WTC11 (cell line): ENCODE results near the gene SLC2A6. TPM values are rescaled to one million over a fixed set of nuclear protein-coding genes. Genes with fewer than 3 reads are reported as not detected.

Experiments
- ATAC-seq: fragments of 200-7000 bp; cut with Tn5 transposase; 2 replicates; pipeline ENCODE4 v1.10.0; 2021; ENCODE audit warnings: mild to moderate bottlenecking, moderate library complexity
- CTCF ChIA-PET: fragments of 300-600 bp; sonication (Branson Sonifier 250); formaldehyde crosslinking; loops from one replicate; lab custom pipeline; 2021; ENCODE audit warnings: antibody characterized with exemption; lab: Charles Lee
- POLR2A ChIA-PET: fragments of 350-600 bp; sonication (Branson Sonifier 250); formaldehyde crosslinking; loops from one replicate; lab custom pipeline; 2021; ENCODE audit warnings: antibody characterized with exemption; lab: Charles Lee
- DNase-seq: peaks from one replicate; pipeline ENCODE4 v3.0.0; 2021; ENCODE audit warnings: low spot score
- H3K27ac Mint-ChIP-seq: 2 replicates; pipeline ENCODE4 v1.8.0; 2021; ENCODE audit warnings: mixed read lengths
- H3K27me3 Mint-ChIP-seq: 2 replicates; pipeline ENCODE4 v1.8.0; 2021; ENCODE audit warnings: low read depth, mild to moderate bottlenecking, moderate library complexity, mixed read lengths
- H3K36me3 Mint-ChIP-seq: 2 replicates; pipeline ENCODE4 v1.8.0; 2021; ENCODE audit warnings: mixed read lengths
- H3K4me1 Mint-ChIP-seq: 2 replicates; pipeline ENCODE4 v1.8.0; 2022; ENCODE audit warnings: mixed read lengths
- H3K4me3 Mint-ChIP-seq: 2 replicates; pipeline ENCODE4 v1.8.0; 2021; ENCODE audit warnings: mild to moderate bottlenecking, moderate library complexity, mixed read lengths
- H3K9me3 Mint-ChIP-seq: 2 replicates; pipeline ENCODE4 v1.8.0; 2021; ENCODE audit warnings: mixed read lengths
- ARID4B ChIP-seq: sonication (generic); formaldehyde crosslinking; IDR thresholded peaks from 2 replicates; pipeline ENCODE4 v1.8.0; 2023; ENCODE audit warnings: missing genetic modification reagents, mild to moderate bottlenecking, borderline replicate concordance
- CBFB ChIP-seq: sonication (generic); formaldehyde crosslinking; IDR thresholded peaks from 2 replicates; pipeline ENCODE4 v1.8.1; 2022; ENCODE audit warnings: mild to moderate bottlenecking, low read depth, missing genetic modification reagents
- ETV6 ChIP-seq: sonication (generic); formaldehyde crosslinking; IDR thresholded peaks from 2 replicates; pipeline ENCODE4 v1.8.1; 2022; ENCODE audit warnings: mild to moderate bottlenecking, missing genetic modification reagents
- JUN ChIP-seq: sonication (generic); formaldehyde crosslinking; IDR thresholded peaks from 2 replicates; pipeline ENCODE4 v1.8.0; 2023; ENCODE audit warnings: mild to moderate bottlenecking, missing genetic modification reagents
- MXD4 ChIP-seq: fragments of 250-450 bp; sonication (Bioruptor Pico); IDR thresholded peaks from 2 replicates; pipeline ENCODE4 v1.8.0; 2021; ENCODE audit warnings: mild to moderate bottlenecking, moderate library complexity, borderline replicate concordance
- NFATC4 ChIP-seq: fragments of 250-450 bp; sonication (Bioruptor Pico); IDR thresholded peaks from 2 replicates; pipeline ENCODE4 v1.9.0; 2021; ENCODE audit warnings: mild to moderate bottlenecking
- SOX15 ChIP-seq: fragments of 250-450 bp; sonication (Bioruptor Pico); IDR thresholded peaks from 2 replicates; pipeline ENCODE4 v1.9.0; 2021; ENCODE audit warnings: mild to moderate bottlenecking
- SP1 ChIP-seq: sonication (generic); formaldehyde crosslinking; conservative IDR thresholded peaks from 2 replicates; pipeline ENCODE4 v1.8.1; 2022; ENCODE audit warnings: missing genetic modification reagents
- ZBTB43 ChIP-seq: sonication (generic); formaldehyde crosslinking; IDR thresholded peaks from 2 replicates; pipeline ENCODE4 v1.8.1; 2023; ENCODE audit warnings: mild to moderate bottlenecking, missing genetic modification reagents
- ZNF281 ChIP-seq: sonication (generic); formaldehyde crosslinking; IDR thresholded peaks from 2 replicates; pipeline ENCODE4 v1.8.0; 2023; ENCODE audit warnings: mild to moderate bottlenecking, missing genetic modification reagents
- ZNF317 ChIP-seq: sonication (generic); formaldehyde crosslinking; IDR thresholded peaks from 2 replicates; pipeline ENCODE4 v1.8.1; 2023; ENCODE audit warnings: low read depth, mild to moderate bottlenecking, moderate library complexity, missing genetic modification reagents, borderline replicate concordance
- total RNA-seq: library from RNA; stranded (reverse); gene quantifications from 3 replicates; pipeline ENCODE4 v1.2.3, GENCODE V29; 2021
- TF ChIP-seq, protein P1 (sequence below): sonication (generic); formaldehyde crosslinking; IDR thresholded peaks from 2 replicates; pipeline ENCODE4 v1.8.0; 2022; ENCODE audit warnings: mild to moderate bottlenecking, missing genetic modification reagents
- TF ChIP-seq, protein P2 (sequence below): sonication (generic); formaldehyde crosslinking; conservative IDR thresholded peaks from 2 replicates; pipeline ENCODE4 v1.8.1; 2022; ENCODE audit warnings: mild to moderate bottlenecking, missing genetic modification reagents
- TF ChIP-seq, protein P3 (sequence below): sonication (generic); formaldehyde crosslinking; IDR thresholded peaks from 2 replicates; pipeline ENCODE4 v1.8.1; 2023; ENCODE audit warnings: mild to moderate bottlenecking, moderate library complexity, missing genetic modification reagents
- TF ChIP-seq, protein P4 (sequence below): sonication (generic); formaldehyde crosslinking; IDR thresholded peaks from 2 replicates; pipeline ENCODE4 v1.8.1; 2022; ENCODE audit warnings: missing genetic modification reagents, borderline replicate concordance

SLC2A6 gene
- total RNA-seq, 1 experiment from 2014 or later: 16.6 TPM

DNA sequence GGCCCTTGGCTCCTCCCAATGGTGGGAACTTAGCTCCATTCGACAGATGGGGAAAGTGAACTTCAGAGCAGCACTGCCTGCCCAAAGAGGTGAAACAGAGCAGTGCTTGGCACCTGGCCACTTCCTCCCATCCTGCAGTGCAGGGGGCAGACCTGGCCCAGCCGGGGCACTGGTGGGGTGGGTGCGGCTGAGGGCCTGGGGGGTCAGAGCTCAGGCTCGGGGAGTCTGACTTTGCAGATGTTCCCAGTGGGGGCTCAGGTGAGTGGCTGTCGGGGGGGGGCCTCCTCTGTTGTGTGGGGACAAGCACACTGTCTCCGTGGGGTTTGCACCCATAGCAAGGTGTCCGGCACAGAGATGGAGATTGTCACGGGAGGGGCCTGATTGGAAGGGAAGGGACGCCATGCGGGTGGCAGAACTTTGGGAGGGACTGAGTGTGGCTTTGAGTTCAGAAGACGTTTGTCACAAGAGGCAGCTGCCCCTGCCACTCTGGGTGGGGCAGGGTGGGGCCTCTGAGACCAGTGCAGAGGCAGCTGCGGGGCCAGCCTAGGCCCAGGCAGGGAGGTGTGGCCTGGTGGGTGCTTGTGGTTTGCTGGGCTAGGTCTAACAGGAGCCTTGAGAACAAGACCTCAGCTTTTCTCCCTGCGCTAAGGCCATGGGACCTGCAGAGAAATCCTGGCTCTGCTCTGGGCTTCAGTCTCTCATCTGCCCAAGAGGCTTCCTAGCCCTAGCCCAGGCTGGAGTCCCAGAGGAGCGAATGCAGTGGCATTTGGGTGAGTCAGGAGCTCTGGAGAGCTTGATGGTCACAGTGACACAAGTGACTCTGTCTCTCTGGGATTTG, 43.4 kb upstream of the SLC2A6 start:
- no peak for DNase-seq
- Mint-ChIP-seq H3K4me3 (no peak overlapping the region), H3K4me1 (peaks cover 20% of the 10 kb centered on the region), H3K36me3 (no peaks in the 10 kb centered on the region), H3K9me3 (no peaks in the 10 kb centered on the region), H3K27ac (no peak overlapping the region)
- ATAC-seq: no peak
- TF ChIP-seq, protein P1, sequence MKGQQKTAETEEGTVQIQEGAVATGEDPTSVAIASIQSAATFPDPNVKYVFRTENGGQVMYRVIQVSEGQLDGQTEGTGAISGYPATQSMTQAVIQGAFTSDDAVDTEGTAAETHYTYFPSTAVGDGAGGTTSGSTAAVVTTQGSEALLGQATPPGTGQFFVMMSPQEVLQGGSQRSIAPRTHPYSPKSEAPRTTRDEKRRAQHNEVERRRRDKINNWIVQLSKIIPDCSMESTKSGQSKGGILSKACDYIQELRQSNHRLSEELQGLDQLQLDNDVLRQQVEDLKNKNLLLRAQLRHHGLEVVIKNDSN: no peak
- no peak for TF ChIP-seq MXD4
- TF ChIP-seq ZNF281 (CRISPR knock-in tag): no peak
- no peak for TF ChIP-seq ZBTB43 (CRISPR knock-in tag)
- no peak for TF ChIP-seq NFATC4 (CRISPR knock-in tag)
- TF ChIP-seq, protein P2, sequence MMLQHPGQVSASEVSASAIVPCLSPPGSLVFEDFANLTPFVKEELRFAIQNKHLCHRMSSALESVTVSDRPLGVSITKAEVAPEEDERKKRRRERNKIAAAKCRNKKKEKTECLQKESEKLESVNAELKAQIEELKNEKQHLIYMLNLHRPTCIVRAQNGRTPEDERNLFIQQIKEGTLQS (CRISPR knock-in tag): no peak
- TF ChIP-seq CBFB (CRISPR knock-in tag): no peak
- TF ChIP-seq, protein P3, sequence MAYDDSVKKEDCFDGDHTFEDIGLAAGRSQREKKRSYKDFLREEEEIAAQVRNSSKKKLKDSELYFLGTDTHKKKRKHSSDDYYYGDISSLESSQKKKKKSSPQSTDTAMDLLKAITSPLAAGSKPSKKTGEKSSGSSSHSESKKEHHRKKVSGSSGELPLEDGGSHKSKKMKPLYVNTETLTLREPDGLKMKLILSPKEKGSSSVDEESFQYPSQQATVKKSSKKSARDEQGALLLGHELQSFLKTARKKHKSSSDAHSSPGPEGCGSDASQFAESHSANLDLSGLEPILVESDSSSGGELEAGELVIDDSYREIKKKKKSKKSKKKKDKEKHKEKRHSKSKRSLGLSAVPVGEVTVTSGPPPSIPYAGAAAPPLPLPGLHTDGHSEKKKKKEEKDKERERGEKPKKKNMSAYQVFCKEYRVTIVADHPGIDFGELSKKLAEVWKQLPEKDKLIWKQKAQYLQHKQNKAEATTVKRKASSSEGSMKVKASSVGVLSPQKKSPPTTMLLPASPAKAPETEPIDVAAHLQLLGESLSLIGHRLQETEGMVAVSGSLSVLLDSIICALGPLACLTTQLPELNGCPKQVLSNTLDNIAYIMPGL (CRISPR knock-in tag): no peak
- TF ChIP-seq JUN (CRISPR knock-in tag): no peak
- no peak for TF ChIP-seq ETV6 (CRISPR knock-in tag)
- TF ChIP-seq, protein P4, sequence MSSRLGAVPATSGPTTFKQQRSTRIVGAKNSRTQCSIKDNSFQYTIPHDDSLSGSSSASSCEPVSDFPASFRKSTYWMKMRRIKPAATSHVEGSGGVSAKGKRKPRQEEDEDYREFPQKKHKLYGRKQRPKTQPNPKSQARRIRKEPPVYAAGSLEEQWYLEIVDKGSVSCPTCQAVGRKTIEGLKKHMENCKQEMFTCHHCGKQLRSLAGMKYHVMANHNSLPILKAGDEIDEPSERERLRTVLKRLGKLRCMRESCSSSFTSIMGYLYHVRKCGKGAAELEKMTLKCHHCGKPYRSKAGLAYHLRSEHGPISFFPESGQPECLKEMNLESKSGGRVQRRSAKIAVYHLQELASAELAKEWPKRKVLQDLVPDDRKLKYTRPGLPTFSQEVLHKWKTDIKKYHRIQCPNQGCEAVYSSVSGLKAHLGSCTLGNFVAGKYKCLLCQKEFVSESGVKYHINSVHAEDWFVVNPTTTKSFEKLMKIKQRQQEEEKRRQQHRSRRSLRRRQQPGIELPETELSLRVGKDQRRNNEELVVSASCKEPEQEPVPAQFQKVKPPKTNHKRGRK (CRISPR knock-in tag): no peak
- no peak for TF ChIP-seq ARID4B (CRISPR knock-in tag)
- no peak for TF ChIP-seq SOX15 (CRISPR knock-in tag)
- TF ChIP-seq SP1 (CRISPR knock-in tag): no peak
- TF ChIP-seq ZNF317 (CRISPR knock-in tag): no peak
- TF ChIP-seq, all 79 proteins: peak for 0
- CTCF ChIA-PET: interaction anchor here (1.0 to 2.5 kb wide), 3 partner anchors 35 to 192 kb away, joined by 3 to 10 read pairs (median 3); no protein-coding TSS in a partner anchor
- H3K27me3 Mint-ChIP-seq: peaks cover 2% of the 10 kb centered on the region; the same call in 1 of the 2 replicates
- POLR2A ChIA-PET: no interaction called here
